Astrocyte of the spinal cord (primary cell): ENCODE measurements around the gene LPAR1.

ENCODE experiments used
- DNase-seq: peaks from one replicate; pipeline ENCODE4 v3.0.0; 2011; ENCODE audit warnings: low read depth, low spot score
- H3K4me3 ChIP-seq: 2 replicates; pipeline ENCODE4 v1.5.1; 2011; ENCODE audit warnings: low read depth, mild to moderate bottlenecking, low read length, moderate library complexity
- in situ Hi-C: cut with HindIII; loops from 2 replicates; pipeline ENCODE4 v1.10.0; 2017; ENCODE audit warnings: low sequenced_read_pairs
- TF ChIP-seq, protein P1 (sequence below): IDR thresholded peaks from 2 replicates; pipeline ENCODE4 v1.5.1; 2012; ENCODE audit warnings: low read depth, mild to moderate bottlenecking, low read length, inconsistent platforms

Gene LPAR1

DNA sequence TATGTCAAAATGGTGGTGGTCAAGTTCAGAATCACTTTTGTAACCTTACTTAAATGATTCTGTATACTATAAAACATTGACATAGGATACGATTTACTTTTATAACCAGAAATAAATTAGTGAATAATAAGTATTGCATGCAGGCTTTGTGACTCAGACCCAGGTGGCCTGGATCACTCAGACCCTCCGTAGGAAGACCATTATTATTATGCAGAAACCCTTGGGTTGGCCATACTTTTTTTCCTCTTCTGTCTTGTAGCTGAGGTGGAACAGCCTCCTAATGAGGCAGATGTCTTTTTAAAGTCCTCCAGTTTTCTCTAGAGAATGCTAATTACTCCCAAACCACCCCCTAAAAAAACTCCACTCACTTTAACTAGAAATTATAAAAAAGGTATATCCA, 121.9 kb downstream of the LPAR1 start:
- DNase-seq = peak; percentile 56
- in situ Hi-C loops = no loop called here
- TF ChIP-seq, protein P1, sequence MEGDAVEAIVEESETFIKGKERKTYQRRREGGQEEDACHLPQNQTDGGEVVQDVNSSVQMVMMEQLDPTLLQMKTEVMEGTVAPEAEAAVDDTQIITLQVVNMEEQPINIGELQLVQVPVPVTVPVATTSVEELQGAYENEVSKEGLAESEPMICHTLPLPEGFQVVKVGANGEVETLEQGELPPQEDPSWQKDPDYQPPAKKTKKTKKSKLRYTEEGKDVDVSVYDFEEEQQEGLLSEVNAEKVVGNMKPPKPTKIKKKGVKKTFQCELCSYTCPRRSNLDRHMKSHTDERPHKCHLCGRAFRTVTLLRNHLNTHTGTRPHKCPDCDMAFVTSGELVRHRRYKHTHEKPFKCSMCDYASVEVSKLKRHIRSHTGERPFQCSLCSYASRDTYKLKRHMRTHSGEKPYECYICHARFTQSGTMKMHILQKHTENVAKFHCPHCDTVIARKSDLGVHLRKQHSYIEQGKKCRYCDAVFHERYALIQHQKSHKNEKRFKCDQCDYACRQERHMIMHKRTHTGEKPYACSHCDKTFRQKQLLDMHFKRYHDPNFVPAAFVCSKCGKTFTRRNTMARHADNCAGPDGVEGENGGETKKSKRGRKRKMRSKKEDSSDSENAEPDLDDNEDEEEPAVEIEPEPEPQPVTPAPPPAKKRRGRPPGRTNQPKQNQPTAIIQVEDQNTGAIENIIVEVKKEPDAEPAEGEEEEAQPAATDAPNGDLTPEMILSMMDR = no peak
- H3K4me3 ChIP-seq = no peak overlapping the region

DNA sequence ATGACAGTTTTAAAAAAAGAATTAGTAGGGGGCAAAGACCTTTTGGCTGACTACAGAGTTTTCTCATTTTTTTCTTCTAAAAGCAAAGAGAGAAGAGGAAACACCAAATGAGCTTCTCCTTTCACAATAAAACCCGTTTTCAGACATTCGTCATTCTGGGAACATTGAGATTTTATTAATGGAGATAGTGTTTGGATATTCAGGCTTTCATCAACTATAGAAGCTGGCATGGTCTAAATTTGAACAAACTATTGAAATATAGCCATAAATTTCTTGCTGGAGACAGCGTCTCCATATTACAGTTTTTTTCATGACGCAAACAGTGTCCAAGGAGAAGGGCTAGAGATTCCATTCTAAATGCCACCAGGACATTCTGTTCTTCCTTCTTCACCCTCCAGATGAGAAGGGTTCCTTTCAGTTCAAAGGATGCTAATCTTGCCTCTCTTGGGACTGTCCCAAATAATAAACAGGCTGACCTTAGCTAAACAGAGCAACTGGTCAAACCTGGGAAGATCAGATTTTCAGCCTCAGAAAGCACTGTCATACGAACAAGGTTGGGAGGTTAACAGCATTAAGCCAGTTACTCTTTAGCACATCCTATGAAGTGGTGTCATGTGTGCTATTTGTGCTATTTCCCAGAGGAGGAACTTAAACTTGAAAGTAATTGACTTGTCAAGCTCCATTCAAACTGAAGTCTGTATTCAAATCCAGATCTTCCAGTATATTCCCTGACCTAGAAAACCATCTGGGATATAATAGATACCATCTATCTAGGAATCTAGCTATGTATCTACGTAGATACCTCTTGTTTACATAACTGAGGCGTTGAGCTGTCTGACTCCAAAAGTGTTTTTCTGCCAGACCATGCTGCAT, 125.6 kb downstream of the LPAR1 start:
- H3K4me3 ChIP-seq = no peak overlapping the region
- in situ Hi-C loops = no loop called here
- no peak for DNase-seq
- TF ChIP-seq, protein P1 = no peak

DNA sequence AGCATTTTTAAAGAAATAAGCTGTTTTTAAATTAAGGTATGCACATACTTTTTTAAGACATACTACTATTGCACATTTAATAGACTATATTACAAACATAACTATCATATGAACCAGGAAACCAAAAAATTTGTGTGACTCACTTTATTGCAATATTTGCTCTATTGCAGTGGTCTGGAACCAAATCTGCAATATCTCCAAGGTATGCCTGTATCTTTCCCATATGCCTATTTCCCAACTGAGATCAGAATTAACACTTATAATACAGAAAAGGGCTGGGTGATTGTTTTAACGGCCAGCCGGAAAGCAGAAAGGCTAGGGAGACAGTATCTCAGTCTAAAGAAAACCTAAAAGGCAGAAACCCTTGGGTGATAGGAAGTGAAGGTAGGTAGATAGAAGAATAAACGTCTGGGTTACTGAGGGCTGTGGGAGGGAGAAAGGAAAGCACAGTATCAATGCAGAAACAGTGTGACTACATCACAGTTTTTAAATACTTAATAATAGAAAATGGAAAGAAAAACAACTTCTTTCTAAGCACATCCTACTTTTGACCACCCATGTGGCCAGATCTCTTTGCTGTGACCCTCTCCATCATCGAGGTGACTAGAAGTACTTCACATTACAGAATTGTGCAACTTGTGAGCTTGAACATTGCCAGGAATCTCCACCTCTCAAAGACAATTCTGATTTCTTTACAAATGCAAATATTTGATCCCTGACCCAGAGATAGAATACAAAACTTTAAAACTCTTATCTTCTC, 126.4 kb downstream of the LPAR1 start:
- H3K4me3 ChIP-seq = no peak overlapping the region
- in situ Hi-C loops = no loop called here
- peak; percentile 54 for DNase-seq
- TF ChIP-seq, protein P1 = no peak

DNA sequence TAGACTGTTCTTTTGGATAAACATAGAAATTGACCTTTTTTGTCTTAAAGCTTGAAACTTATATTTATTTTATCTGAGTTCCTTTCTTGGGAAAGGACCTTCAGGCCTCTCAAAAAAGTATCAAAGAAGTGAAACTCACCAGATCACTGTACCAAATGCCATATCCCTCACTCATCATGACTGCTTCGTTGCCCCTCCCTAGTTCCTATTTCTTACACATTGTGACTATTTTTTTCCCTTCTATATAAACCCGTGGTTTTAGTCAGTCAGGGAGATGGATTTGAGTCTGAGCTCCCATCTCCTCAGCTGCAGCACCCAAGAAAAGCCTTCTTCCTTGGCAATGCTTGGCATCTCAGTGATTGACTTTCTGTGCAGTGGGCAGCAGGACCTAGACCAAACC, 129.4 kb downstream of the LPAR1 start:
- in situ Hi-C loops = no loop called here
- TF ChIP-seq, protein P1 = no peak
- no peak overlapping the region for H3K4me3 ChIP-seq
- no peak for DNase-seq

DNA sequence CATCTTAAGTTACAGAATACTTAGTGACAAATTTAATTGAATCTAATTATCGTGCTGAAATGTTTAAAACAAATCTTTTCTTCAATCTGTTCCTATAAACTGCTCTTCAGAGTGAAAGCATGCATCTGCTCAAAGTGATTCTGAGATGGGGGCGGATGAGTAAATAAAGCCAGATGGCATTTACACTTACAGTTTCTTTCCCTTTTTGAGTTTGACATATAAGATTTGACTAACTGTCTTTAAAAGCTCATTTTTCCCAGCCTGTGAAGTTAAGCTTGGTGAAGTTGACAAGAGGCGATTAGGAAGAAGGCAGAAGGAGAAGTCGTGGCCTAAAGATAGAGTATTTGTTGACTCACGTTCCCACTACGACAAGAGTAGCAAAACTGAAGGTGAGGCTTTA, 137.4 kb downstream of the LPAR1 start:
- TF ChIP-seq, protein P1 = no peak
- DNase-seq = no peak
- in situ Hi-C loops = no loop called here
- H3K4me3 ChIP-seq = no peak overlapping the region

DNA sequence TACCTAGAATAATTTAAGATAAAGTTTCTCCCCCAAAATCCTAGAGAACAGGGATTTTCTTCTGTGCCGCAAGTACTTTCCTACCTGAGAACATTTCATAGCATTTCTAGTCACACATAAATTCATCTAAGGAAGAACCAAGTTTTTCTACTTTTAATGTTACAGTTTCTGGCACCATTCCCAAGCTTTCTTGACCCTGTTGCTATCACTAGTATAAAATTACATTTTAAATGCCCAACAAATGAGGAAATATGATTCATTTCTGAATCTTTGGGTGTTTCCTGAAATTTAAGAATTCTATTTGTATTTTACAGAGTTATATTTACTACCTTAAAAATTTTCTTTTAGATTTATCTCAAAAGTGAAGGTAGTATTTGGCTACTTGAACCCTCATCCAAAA, 137.8 kb downstream of the LPAR1 start:
- no peak for DNase-seq
- TF ChIP-seq, protein P1 = no peak
- no peak overlapping the region for H3K4me3 ChIP-seq
- in situ Hi-C loops = no loop called here
